Endometrial microvascular endothelial cells (primary cell): ENCODE results near the gene FAM180B. TPM values are rescaled to one million over a fixed set of nuclear protein-coding genes. Genes with fewer than 3 reads are reported as not detected.
"Not testable (repeated sequence)": the region's sequence is repeated elsewhere in the genome, so short reads cannot be mapped to it uniquely, and the experiment has no call there.

Source experiments
- in situ Hi-C: cut with HindIII; loops from 2 replicates; pipeline ENCODE4 v1.10.0; 2017; ENCODE audit warnings: low sequenced_read_pairs, low pct_unique_long_range_greater_than_20kb; ENCODE audit errors: inconsistent ontology term
- total RNA-seq: library from RNA; depleted of rRNA; stranded (reverse); fragments of >200 nt; gene quantifications from one replicate; pipeline ENCODE4 v1.2.3, GENCODE V29; 2015; ENCODE audit errors: inconsistent ontology term

The FAM180B gene, protein sequence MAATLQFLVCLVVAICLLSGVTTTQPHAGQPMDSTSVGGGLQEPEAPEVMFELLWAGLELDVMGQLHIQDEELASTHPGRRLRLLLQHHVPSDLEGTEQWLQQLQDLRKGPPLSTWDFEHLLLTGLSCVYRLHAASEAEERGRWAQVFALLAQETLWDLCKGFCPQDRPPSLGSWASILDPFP
- total RNA-seq = not detected

DNA sequence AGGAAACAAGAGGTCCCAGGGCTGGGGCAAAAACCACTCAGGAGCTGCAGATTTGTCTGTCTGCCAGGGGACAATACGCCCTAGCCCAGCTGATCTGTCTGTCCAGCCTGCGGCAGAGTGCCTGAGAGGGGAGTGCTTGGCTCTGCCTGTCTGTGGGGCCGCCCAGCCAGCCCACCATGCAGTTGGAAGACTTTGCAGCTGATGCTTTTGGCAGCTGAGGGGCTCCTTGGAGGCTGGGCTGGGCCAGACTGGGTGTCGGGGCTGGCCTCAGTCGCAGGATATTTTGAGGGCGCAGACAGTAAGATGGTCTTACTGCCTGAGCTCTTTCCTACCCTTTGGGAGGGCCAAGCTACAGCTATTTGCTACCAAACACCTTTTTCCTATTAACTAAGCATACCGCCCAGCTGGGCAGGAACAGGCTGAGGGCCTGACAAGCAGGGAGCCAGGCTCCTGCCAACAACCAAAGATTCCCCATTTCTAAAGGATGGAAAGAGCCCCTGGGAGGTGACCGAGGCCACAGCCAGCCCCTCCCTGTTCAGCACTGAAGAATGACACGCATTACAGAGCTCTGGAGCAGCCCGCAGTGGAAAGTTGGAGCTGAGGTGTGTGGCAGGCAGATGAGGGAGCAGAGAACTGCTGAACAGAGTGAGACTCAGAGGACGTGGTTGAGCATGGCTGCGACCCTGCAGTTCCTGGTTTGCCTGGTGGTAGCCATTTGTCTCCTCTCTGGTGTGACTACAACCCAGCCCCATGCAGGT lies at the start of gene FAM180B:
Gene FAM180B, plus strand, starts transcription at position 581 of the 758 bp plus-strand sequence. Its CDS starts 91 bp downstream, at position 672.
- in situ Hi-C loops = no loop called here

DNA sequence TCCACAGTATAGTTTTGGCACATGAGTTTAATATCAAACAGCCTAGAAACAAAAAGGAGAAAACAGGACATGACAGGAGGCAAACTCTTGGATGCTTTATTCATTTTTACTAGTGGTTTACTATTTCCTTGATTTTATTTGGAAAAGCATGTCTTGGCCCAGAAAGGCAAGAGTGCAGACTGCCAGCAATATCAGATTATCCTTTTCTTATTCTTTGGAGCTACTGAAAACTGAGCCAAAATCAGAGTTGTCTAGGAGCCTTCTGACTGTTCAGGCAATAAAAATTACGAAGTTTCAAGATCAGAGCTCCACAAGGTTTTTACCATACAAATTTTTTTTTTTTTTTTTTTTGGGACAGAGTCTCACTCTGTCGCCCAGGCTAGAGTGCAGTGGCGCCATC lies 49.6 kb upstream of the FAM180B start:
- in situ Hi-C loops = no loop called here

DNA sequence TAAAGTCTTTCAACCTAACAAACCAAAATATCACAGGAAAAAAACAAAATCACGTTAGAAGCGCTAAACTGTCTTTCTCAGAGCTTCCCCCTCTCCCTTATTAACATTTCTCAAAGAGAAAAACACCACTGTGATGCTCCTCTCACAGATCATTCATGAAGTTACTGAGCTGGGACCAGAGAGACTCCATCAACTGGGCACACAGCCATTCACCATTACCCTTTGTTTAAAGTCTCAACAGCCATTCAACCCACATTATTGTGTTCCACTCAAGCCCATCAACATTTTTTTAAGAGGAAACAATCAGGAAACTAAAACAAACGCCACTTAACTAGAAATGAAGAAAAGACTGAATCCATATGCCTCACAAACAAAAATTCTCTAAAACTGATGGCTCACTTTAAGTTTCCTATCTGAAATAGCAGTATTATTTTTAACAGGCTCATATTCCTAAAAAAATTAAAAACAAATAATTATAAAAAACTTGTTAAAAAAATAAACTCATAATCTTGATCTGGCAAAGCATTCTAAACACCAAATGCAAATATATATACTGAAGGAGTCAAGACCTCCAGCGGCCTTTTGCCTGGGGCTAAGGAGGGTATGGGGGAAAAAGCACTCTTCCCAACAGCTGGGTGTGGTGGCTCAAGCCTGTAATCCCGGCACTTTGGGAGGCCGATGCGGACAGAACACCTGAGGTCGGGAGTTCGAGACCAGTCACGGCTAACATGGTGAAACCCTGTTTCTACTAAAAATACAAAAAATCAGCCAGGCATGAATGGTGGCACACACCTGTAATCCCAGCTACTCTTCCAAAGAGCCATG lies 47.5 kb upstream of the FAM180B start:
- in situ Hi-C loops = no loop called here

DNA sequence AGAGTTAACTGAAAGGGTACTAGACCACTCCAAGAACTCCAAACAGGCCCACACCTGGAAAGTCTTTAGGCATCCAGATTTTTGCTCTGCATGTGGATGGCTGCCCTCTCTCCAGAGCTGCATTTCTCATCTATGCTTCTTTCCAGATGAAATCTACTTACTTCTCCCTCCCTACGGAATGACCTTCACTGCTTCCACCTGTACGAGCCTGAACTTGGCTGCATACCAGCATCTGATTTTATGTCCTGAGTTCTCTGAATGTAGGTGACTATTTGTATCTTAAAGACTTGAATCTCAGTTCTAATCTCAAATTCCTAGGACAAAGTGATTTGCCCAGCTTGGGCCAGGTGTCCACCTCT lies 46.8 kb upstream of the FAM180B start:
- in situ Hi-C loops = no loop called here

DNA sequence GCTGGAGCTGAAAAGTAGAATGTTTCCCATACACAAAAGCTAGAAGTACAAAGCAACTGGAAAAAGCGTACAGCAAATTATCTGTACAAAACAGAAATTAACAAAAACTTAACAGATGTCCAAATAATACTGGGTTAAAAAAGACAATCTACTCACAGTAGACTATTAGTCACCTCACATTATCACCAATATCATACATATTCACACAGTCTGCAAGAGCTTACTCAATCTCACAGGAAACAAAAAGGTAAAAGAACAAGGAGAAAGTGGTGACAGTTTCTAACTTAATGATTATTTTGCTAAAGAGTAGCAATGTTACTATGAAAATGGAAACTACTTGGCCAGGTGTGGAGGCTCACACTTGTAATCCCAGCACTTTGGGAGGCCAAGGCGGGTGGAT lies 45.4 kb upstream of the FAM180B start:
- in situ Hi-C loops = no loop called here

DNA sequence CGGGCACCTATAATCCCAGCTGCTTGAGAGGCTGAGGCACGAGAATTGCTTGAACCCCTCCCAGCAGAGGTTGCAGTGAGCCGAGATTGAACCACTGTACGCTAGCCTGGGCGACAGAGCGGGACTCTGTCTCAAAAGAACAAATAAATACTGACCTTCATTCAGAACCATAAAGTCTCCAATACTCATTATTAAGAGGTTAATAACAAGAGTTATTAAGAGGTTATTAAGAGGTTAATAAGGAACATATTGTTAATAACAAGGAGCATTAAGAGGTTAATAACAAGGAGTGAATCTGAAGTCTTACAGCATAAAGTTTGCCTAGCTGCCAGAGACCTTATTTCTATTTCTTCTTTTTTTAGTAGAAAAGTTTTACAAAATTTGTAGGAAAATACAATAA lies 41.2 kb upstream of the FAM180B start:
- in situ Hi-C loops = no loop called here

DNA sequence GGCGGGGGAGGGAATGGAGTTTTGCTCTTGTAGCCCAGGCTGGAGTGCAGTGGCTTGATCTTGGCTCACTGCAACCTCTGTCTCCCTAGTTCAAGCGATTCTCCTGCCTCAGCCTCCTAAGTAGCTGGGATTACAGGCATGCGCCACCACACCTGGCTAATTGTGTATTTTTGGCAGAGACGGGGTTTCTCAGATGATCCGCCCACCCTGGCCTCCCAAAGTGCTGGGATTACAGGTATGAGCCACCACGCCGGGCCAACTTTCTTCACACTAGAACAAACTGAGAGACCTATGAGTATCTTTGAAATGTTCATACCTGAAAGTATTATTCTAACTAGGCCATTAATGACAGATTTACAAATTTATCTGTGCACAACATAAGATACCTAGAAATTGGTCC lies 40.2 kb upstream of the FAM180B start:
- in situ Hi-C loops = not testable (repeated sequence)

DNA sequence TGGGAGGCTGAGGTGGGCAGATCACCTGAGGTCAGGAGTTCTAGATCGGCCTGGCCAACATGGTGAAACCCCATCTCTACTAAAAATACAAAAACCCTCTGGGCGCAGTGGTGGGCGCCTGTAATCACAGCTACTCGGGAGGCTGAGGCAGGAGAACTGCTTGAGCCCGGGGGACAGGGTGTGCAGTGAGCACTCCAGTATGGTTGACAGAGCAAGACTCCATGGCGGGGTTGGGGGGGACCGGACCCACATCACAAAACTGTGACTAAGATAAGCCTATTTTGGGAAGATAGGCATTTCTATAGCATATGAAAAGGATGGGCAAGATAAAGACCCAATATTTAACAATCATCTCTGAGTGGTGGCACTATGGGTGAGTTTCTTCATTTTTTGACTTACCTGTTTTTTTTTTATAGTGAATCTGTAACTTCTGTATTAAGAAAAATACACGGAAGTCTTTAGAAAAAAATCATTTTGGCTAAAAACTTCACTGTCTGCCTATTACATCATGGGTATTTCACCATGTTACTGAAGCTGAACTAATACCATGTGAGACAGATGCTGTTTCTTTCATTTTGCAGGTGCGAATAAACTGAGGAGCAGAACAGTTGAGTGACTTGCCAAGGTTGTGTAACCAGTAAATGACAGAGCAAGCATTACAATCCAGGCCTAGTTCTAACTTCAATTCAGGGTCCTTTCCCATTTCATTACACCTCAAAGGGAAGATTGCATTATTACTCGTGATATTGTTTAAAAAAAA lies 36.0 kb upstream of the FAM180B start:
- in situ Hi-C loops = no loop called here

DNA sequence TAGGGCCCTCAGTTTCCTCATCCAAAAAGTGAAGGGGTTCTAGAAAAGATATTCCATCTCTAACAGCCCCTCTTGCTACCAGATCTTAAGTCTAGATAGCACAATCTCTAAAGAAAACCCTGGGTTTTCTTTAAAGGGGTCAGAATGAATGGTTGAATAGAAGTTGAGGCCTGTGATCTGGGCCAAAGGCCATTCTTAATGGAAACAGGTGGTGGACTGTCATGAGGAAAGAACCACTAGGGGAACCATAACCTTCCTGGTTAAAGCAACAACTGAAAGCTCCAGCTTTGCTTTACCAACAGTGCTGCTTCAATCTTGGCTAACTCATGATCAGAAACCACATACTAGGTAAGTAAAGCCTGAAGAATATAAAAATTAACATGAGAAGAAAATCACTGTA lies 35.4 kb upstream of the FAM180B start:
- in situ Hi-C loops = no loop called here

DNA sequence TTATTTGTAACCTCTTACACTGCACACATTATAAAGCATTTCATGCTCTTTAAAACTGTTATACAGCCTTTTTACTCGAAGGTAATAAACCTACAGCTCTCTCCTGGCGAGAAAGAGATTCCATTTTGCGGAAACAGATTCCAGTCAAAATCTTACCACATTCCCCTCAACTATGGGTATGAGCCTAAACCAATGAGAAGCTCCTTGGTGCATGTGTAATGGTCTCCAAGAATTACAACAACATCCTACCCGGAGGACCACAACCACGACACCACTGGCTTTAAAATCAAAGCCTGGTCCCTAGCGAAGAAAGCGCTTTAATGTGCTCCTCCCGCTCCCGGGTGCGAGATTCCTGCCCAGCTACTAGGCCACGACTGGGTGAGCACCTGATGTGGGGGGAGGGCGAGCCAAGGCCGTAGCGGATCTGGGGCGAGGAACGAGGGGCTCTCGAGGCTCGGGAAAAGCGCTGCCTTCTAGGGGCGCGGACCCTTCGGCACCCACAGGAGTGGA lies 34.4 kb upstream of the FAM180B start:
- in situ Hi-C loops = no loop called here

DNA sequence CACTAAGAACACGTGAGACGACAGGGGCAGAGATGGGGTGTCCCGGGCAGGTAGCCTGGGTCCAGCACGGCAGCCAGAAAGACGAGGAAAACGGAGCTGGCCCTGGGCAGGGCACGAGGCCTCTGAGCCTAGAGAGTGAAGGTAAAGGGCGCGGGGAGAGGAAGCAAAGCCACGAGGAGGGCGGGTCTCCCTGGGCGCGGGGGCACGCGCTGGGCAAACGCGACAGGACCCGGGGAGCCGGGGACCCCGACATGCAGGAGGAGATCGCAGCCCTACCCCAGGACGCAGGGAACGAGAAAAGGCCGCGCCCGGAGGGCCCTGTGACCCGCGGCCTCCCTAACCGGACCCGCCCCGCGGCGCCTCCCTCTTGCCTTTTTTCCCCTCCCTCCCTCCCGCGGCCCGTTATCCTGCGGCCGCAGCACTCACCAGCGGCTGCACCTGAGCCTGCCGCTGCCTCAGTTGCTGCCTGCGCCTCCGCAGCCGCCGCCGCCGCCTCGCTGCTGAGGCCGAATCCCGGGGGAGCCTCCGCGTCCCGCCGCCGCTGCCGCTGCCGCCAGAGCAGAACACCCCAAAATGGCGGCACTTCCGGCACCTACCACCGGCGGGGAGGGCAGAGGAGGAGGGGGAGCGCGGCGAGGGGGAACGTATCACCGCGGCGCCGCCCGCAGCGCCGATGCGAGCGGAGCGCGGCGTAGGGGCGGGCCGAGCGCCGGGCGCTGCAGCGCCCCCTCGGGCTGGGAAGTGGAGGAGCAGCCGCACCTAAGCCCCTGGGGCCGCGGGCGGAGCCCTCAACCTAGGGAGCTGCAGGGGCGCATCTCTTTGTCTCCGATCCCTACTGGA lies 33.7 kb upstream of the FAM180B start, which contains the start of gene CELF1:
Gene CELF1, minus strand, starts transcription at position 567 of the 840 bp plus-strand sequence. CDS start 53,609 bp downstream, outside the sequence.
- in situ Hi-C loops = no loop called here

DNA sequence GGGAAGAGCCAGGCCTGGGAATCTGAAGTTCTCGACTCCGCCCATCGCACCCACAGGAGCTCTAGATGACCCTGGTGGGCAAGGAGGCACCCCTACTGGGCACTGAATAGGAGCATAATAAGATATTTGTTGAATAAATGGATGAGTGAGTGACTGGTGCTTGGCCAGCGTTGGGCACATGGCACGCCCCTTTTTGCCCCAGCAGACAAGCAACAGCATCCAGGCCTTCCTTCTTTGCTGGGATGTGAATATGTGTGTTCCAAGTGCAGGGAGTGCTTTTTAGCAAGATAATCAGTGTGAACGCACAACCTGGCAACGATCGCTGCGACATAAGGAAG lies 33.1 kb upstream of the FAM180B start:
- in situ Hi-C loops = no loop called here

DNA sequence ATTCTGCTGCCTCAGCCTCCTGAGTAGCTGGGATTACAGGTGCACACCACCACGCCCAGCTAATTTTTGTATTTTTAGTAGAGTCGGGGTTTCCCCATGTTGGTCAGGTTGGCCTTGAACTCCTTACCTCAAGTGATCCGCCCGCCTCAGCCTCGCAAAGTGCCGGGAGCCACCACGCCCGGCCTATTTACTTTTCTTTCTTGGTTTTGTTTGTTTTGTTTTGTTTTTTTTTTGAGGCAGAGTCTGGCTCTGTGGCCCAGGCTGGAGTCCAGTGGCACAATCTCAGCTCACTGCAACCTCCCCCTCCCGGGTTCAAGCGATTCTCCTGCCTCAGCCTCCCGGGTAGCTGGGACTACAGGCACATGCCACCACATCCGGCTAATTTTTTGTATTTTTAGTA lies 29.5 kb upstream of the FAM180B start:
- in situ Hi-C loops = not testable (repeated sequence)

DNA sequence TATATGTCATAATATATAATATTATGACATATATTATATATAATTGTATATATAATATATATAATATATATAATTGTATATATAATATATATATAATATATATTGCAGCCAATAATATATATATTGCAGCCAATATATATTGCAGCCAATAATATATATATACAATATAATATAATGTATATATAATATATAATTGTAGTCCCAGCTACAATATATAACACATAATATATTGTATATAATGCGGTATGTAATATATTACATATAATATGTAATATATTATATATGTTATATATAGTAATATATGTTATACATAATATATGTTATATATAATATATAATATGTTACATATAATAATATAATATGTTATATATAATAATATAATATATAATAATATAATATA lies 27.8 kb upstream of the FAM180B start:
- in situ Hi-C loops = no loop called here

DNA sequence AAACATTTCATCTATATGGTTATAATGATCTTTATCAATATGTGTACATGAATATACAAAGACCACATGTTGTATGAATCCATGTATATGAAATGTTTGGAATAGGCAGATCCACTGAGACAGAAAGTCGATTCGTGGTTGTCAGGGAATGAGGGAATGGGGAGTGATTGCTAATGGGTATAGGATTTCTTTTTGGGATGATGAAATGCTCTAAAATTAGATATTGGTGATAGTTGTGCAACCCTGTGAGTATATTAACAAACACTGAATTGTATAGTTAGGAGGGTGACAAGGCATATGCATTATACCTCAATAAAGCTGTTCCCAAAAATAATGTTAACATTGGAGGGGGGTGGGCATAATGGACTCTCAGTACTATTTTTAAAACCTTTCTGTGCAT lies 26.1 kb upstream of the FAM180B start:
- in situ Hi-C loops = no loop called here

DNA sequence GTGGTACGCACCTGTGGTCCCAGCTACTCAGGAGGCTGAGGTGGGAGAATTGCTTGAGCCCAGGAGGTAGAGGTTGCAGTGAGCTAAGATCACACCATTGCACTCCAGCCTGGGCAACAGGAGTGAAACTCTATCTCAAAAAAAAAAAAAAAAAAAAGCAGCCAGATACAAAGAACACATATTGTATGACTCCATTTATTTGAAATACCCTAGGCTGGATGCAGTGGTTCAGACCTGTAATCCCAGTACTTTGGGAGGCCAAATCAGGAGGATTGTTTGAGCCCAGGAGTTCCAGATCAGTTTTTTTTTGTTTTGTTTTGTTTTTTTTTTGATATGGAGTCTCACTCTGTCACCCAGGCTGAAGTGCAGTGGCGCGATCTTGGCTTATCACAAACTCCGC lies 24.1 kb upstream of the FAM180B start:
- in situ Hi-C loops = not testable (repeated sequence)

DNA sequence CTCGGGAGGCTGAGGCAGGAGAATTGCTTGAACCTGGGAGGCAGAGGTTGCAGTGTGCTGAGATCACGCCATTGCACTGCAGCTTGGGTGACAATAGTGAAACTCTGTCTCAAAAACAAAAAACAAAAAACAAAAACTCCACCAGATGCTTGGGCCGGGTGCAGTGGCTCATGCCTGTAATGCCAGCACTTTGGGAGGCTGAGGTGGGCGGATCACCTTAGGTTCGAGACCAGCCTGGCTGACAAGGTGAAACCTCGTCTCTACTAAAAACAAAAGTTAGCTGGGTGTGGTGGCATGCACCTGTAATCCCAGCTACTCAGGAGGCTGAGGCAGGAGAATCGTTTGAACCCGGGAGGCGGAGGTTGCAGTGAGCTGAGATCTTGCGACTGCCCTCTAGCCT lies 22.1 kb upstream of the FAM180B start:
- in situ Hi-C loops = not testable (repeated sequence)

DNA sequence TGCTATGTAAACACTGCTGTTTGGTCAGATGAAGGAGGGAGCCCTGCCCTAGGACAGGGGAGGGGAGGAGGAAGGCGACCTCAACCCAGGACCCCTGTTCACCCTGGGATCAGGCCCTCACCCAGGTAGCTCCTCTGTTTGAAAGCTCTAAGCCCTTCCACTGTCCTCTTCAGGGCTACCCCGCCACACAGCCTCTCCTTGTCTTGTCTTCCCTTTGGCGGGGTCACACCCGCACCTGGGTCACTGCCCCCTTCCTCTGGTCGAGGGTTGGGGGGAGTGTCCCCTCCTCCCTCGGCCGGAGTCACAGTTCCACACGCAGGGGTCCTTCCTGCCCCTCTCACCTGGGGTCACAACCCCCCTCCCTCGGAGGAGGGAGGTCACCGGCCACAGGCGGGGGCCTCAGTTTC lies 21.5 kb upstream of the FAM180B start:
- in situ Hi-C loops = no loop called here
